SU-DHL-6 (cell line): Measurements from ENCODE around the gene MYLK3.

Experiments used
- H2AFZ ChIP-seq: fragments of 200-600 bp; sonication (generic); 2 replicates; pipeline ENCODE4 v1.6.1; 2014; ENCODE audit warnings: low read depth, mild to moderate bottlenecking, moderate library complexity, mixed read lengths, antibody characterized with exemption, low read length; ENCODE audit not compliant: severe bottlenecking
- H3F3A ChIP-seq: fragments of 200-600 bp; shearing (Covaris generic); 2 replicates; pipeline ENCODE4 v1.6.0; 2016; ENCODE audit warnings: antibody characterized with exemption, mild to moderate bottlenecking; ENCODE audit not compliant: insufficient read depth
- H3K27ac ChIP-seq: fragments of 200-600 bp; sonication (generic); 2 replicates; pipeline ENCODE4 v1.5.1; 2016; ENCODE audit warnings: low read depth, mild to moderate bottlenecking, low read length, moderate library complexity, mixed read lengths
- H3K27me3 ChIP-seq: fragments of 200-600 bp; sonication (generic), shearing (Covaris generic); 2 replicates; pipeline ENCODE4 v1.6.0; 2014; ENCODE audit warnings: mild to moderate bottlenecking, low read length
- H3K36me3 ChIP-seq: fragments of 200-600 bp; sonication (generic); 2 replicates; pipeline ENCODE4 v1.6.1; 2014; ENCODE audit warnings: mild to moderate bottlenecking, low read length, mixed read lengths
- H3K4me2 ChIP-seq: fragments of 300-600, 200-600 bp; shearing (Covaris generic), sonication (generic); 2 replicates; pipeline ENCODE4 v1.6.0; 2014; ENCODE audit warnings: low read length, low read depth, mild to moderate bottlenecking; ENCODE audit not compliant: poor library complexity, severe bottlenecking
- H3K4me3 ChIP-seq: fragments of 200-600 bp; sonication (generic); 2 replicates; pipeline ENCODE4 v1.5.1; 2014; ENCODE audit warnings: antibody characterized with exemption, low read length, mild to moderate bottlenecking, mixed read lengths; ENCODE audit not compliant: insufficient read depth, poor library complexity, severe bottlenecking
- H3K79me2 ChIP-seq: fragments of 200-600 bp; sonication (generic); 2 replicates; pipeline ENCODE4 v1.6.1; 2014; ENCODE audit warnings: mild to moderate bottlenecking, low read length, moderate library complexity; ENCODE audit not compliant: insufficient read depth
- H3K9ac ChIP-seq: fragments of 200-600 bp; sonication (generic); 2 replicates; pipeline ENCODE4 v1.7.0; 2014; ENCODE audit warnings: mild to moderate bottlenecking, low read length
- H3K9me2 ChIP-seq: fragments of 200-600 bp; sonication (generic); replicated peaks from 2 replicates; pipeline ENCODE4 v1.6.1; 2014; ENCODE audit warnings: low read length; ENCODE audit not compliant: insufficient read depth
- H3K9me3 ChIP-seq: fragments of 200-600 bp; sonication (generic); 2 replicates; pipeline ENCODE4 v1.6.1; 2014; ENCODE audit warnings: low read length, mixed read lengths; ENCODE audit not compliant: insufficient read depth
- H4K20me1 ChIP-seq: fragments of 200-600 bp; sonication (generic); 2 replicates; pipeline ENCODE4 v1.6.1; 2014; ENCODE audit warnings: low read depth, mild to moderate bottlenecking, antibody characterized with exemption, low read length, moderate library complexity, mixed read lengths
- CTCF ChIP-seq: fragments of 200-600 bp; sonication (generic); IDR thresholded peaks from one replicate; pipeline ENCODE4 v1.5.1; 2017; ENCODE audit warnings: antibody characterized with exemption, mild to moderate bottlenecking, low read length, moderate library complexity; ENCODE audit not compliant: insufficient read depth, poor library complexity, severe bottlenecking
- EZH2phosphoT487 ChIP-seq: fragments of 200-600 bp; sonication (generic), shearing (Covaris generic); conservative IDR thresholded peaks from 2 replicates; pipeline ENCODE4 v1.6.1; 2018; ENCODE audit warnings: mild to moderate bottlenecking, antibody characterized with exemption, low read length, moderate library complexity, mixed read lengths

MYLK3 gene

GRCh38 chr16:46751381-46751780 is 3.2 kb upstream of the MYLK3 start:
- H3K9me3 ChIP-seq, result no peaks in the 10 kb centered on the region
- no peaks in the 10 kb centered on the region for H3F3A ChIP-seq
- H3K36me3 ChIP-seq, result no peaks in the 10 kb centered on the region
- TF ChIP-seq CTCF, result no peak
- TF ChIP-seq EZH2phosphoT487, result no peak
- no peak overlapping the region for H3K4me2 ChIP-seq
- H3K4me3 ChIP-seq, result no peak overlapping the region
- H4K20me1 ChIP-seq, result no peaks in the 10 kb centered on the region
- H3K9me2 ChIP-seq, result no peaks in the 10 kb centered on the region
- H3K27me3 ChIP-seq, result no peaks in the 10 kb centered on the region
- H2AFZ ChIP-seq, result no peak overlapping the region
- H3K79me2 ChIP-seq, result no peaks in the 10 kb centered on the region
- no peak overlapping the region for H3K27ac ChIP-seq
- no peak overlapping the region for H3K9ac ChIP-seq

- Histone ChIP-seq H3K4me3 (no peak overlapping the region), H3K36me3 (no peaks in the 10 kb centered on the region), H3K4me2 (no peak overlapping the region), H2AFZ (no peak overlapping the region), H3K27me3 (no peaks in the 10 kb centered on the region), H3K9me3 (no peaks in the 10 kb centered on the region), H3K27ac (no peak overlapping the region), H4K20me1 (no peaks in the 10 kb centered on the region), H3K9me2 (no peaks in the 10 kb centered on the region), H3F3A (no peaks in the 10 kb centered on the region), H3K9ac (no peak overlapping the region), H3K79me2 (no peaks in the 10 kb centered on the region)
- TF ChIP-seq EZH2phosphoT487 (no peak), CTCF (no peak)
These were observed 896 bp upstream of the MYLK3 start for GRCh38 chr16:46748775-46749705.

GRCh38 chr16:46746821-46747776 is 1.0 kb downstream of the MYLK3 start:
- Histone ChIP-seq H3K9me3 (no peaks in the 10 kb centered on the region), H3K4me2 (no peak overlapping the region), H3K36me3 (no peaks in the 10 kb centered on the region), H3K79me2 (no peaks in the 10 kb centered on the region), H3K27me3 (no peaks in the 10 kb centered on the region), H3K9me2 (no peaks in the 10 kb centered on the region), H4K20me1 (no peaks in the 10 kb centered on the region), H3K27ac (no peak overlapping the region), H3K4me3 (no peak overlapping the region), H2AFZ (no peak overlapping the region), H3K9ac (no peak overlapping the region), H3F3A (no peaks in the 10 kb centered on the region)
- no peak for TF ChIP-seq CTCF
- TF ChIP-seq EZH2phosphoT487, result no peak
